Erythroblast (primary cell): ENCODE results near the gene CA6.

Source experiments
- DNase-seq, 2 experiments: peaks; one replicate each; lab custom pipeline; 2025; lab: John Stamatoyannopoulos, UW
- GATA1 ChIP-seq: IDR thresholded peaks from 2 replicates; pipeline ENCODE4 v1.6.1; 2011; ENCODE audit warnings: low read depth, mild to moderate bottlenecking, control low read depth, low read length, moderate library complexity
- POLR2A ChIP-seq: IDR thresholded peaks from 2 replicates; pipeline ENCODE4 v1.6.1; 2011; ENCODE audit warnings: mild to moderate bottlenecking, low read length

Gene CA6

GRCh38 chr1:8970870-8971337, 25.2 kb downstream of the CA6 start:
- DNase-seq = no peak
- TF ChIP-seq POLR2A = no peak
- TF ChIP-seq GATA1 = no peak

- DNase-seq = no peak
- no peak for TF ChIP-seq GATA1
- no peak for TF ChIP-seq POLR2A
Observed at GRCh38 chr1:8974551-8974950, 28.9 kb downstream of the CA6 start.

GRCh38 chr1:8976338-8976737, 30.7 kb downstream of the CA6 start:
- no peak for DNase-seq
- TF ChIP-seq GATA1 = no peak

- no peak for DNase-seq
Observed at GRCh38 chr1:8976896-8977450, 31.3 kb downstream of the CA6 start.

GRCh38 chr1:8980656-8981055, 35.0 kb downstream of the CA6 start:
- DNase-seq = no peak
- TF ChIP-seq GATA1 = no peak
- no peak for TF ChIP-seq POLR2A

More at GRCh38 chr1:8976896-8977450, 31.3 kb downstream of the CA6 start:
- TF ChIP-seq GATA1 (no peak), POLR2A (no peak)

GRCh38 chr1:8981169-8981568, 35.5 kb downstream of the CA6 start:
- DNase-seq = no peak
- TF ChIP-seq GATA1 (no peak), POLR2A (no peak)

GRCh38 chr1:8984203-8984602, 38.5 kb downstream of the CA6 start:
- DNase-seq = no peak
- TF ChIP-seq GATA1 (no peak), POLR2A (no peak)

- TF ChIP-seq POLR2A (no peak), GATA1 (no peak)
- no peak for DNase-seq
Observed at GRCh38 chr1:8984990-8985389, 39.3 kb downstream of the CA6 start.

GRCh38 chr1:8985915-8986813, 40.5 kb downstream of the CA6 start:
- TF ChIP-seq GATA1 (no peak), POLR2A (no peak)
- no peak for DNase-seq

- no peak for DNase-seq
- no peak for TF ChIP-seq POLR2A
Observed at GRCh38 chr1:8986814-8987190, 41.1 kb downstream of the CA6 start.

GRCh38 chr1:8987881-8988617, 42.4 kb downstream of the CA6 start:
- DNase-seq = peak; percentile 14 to 50

GRCh38 chr1:8988618-8988967, 42.9 kb downstream of the CA6 start:
- TF ChIP-seq POLR2A (no peak), GATA1 (no peak)

More at GRCh38 chr1:8987881-8988617, 42.4 kb downstream of the CA6 start:
- TF ChIP-seq GATA1 = no peak
- no peak for TF ChIP-seq POLR2A

GRCh38 chr1:8989061-8989460, 43.4 kb downstream of the CA6 start:
- no peak for TF ChIP-seq POLR2A
- no peak for TF ChIP-seq GATA1
- no peak for DNase-seq

More at GRCh38 chr1:8988618-8988967, 42.9 kb downstream of the CA6 start:
- no peak for DNase-seq

- TF ChIP-seq GATA1 = no peak
- TF ChIP-seq POLR2A = no peak
- no peak for DNase-seq
Observed at GRCh38 chr1:8989821-8990220, 44.2 kb downstream of the CA6 start.
